ENCODE data around the gene ZNF467. TPM values are rescaled to one million over a fixed set of nuclear protein-coding genes. Genes with fewer than 3 reads are reported as not detected.

ZNF467 gene
- total and polyA plus RNA-seq, 2 donors (not counting 1 experiment from before 2014, with no cell fraction given), result 0.39 to 1.1 TPM

- DNase-seq, result no peak
- Histone ChIP-seq H4K20me1 (ENCODE audit: control insufficient read depth, insufficient read depth, low read length, poor library complexity, severe bottlenecking) (no peaks in the 10 kb centered on the region), H3K9ac (ENCODE audit: low read length) (no peak overlapping the region), H3K27ac (ENCODE audit: low read length in 2 of 2) (no peak overlapping the region), H3K36me3 (replicated peaks in 1 of 2; ENCODE audit: control extremely low read depth in 1 of 2, control insufficient read depth in 1 of 2, extremely low read depth in 1 of 2, insufficient read depth in 2 of 2, low read length in 1 of 2) (peaks cover 0 to 32% of the 10 kb centered on the region in 2 experiments), H3K9me3 (ENCODE audit: control extremely low read depth in 1 of 3, control insufficient read depth in 2 of 3, insufficient read depth in 1 of 3, low read length in 2 of 3) (no peaks in the 10 kb centered on the region), H3K4me1 (ENCODE audit: control insufficient read depth in 2 of 2, insufficient read depth in 2 of 2, low read length in 2 of 2) (no peaks in the 10 kb centered on the region), H3K4me2 (replicated peaks; ENCODE audit: low read depth, low read length, poor library complexity, severe bottlenecking) (no peak overlapping the region), H3K27me3 (replicated peaks in 1 of 4; ENCODE audit: control extremely low read depth in 1 of 4, control insufficient read depth in 3 of 4, insufficient read depth in 4 of 4, low read length in 3 of 4) (no peaks in the 10 kb centered on the region), H3K4me3 (ENCODE audit: control extremely low read depth in 1 of 5, extremely low read depth in 1 of 5, insufficient read depth in 1 of 5, low read depth in 2 of 5, low read length in 4 of 5) (no peak overlapping the region), H2AFZ (ENCODE audit: insufficient read depth, low read depth, low read length, poor library complexity, severe bottlenecking) (no peak overlapping the region), H3K79me2 (ENCODE audit: control insufficient read depth, insufficient read depth, low read length) (no peaks in the 10 kb centered on the region)
- Mint-ChIP-seq H3K4me3 (no peak overlapping the region), H3K9me3 (ENCODE audit: insufficient read depth) (no peaks in the 10 kb centered on the region), H3K27me3 (no peaks in the 10 kb centered on the region), H3K27ac (no peak overlapping the region), H3K4me1 (no peaks in the 10 kb centered on the region)
- ATAC-seq (ENCODE audit: low read depth), result no peak
- CTCF ChIA-PET, result interaction anchor here (1.4 kb wide), 1 partner anchor 15 kb away, joined by 4 read pairs; no protein-coding TSS in a partner anchor
- POLR2A ChIA-PET, result no interaction called here
- over 99% methylated on average over 11 of the region's 13 CpGs for WGBS (ENCODE audit: insufficient coverage)
- intact Hi-C loops (cut with micrococcal nuclease), result no loop called here
- TF ChIP-seq EZH2 (IDR thresholded peaks at IDR 0.05; ENCODE audit: borderline replicate concordance, insufficient read depth, low read depth, low read length, poor library complexity, severe bottlenecking) (no peak), CTCF (IDR thresholded peaks at IDR 0.05) (no peak)
Measured at GRCh38 chr7:149727053-149727898, 46.1 kb downstream of the ZNF467 start.

GRCh38 chr7:149725916-149726315, 47.5 kb downstream of the ZNF467 start:
- no peaks in the 10 kb centered on the region for H3K4me1 ChIP-seq (ENCODE audit: control insufficient read depth in 2 of 2, insufficient read depth in 2 of 2, low read length in 2 of 2)
- H3K9me3 ChIP-seq (ENCODE audit: control extremely low read depth in 1 of 3, control insufficient read depth in 2 of 3, insufficient read depth in 1 of 3, low read length in 2 of 3), result no peaks in the 10 kb centered on the region
- H3K4me2 ChIP-seq (replicated peaks; ENCODE audit: low read depth, low read length, poor library complexity, severe bottlenecking), result no peak overlapping the region
- no peak overlapping the region for H3K4me3 Mint-ChIP-seq
- H3K27ac Mint-ChIP-seq, result no peak overlapping the region
- H3K27ac ChIP-seq (ENCODE audit: low read length in 2 of 2), result no peak overlapping the region
- POLR2A ChIA-PET, result no interaction called here
- no peak overlapping the region for H2AFZ ChIP-seq (ENCODE audit: insufficient read depth, low read depth, low read length, poor library complexity, severe bottlenecking)
- TF ChIP-seq CTCF (IDR thresholded peaks at IDR 0.05) (no peak), EZH2 (IDR thresholded peaks at IDR 0.05; ENCODE audit: borderline replicate concordance, insufficient read depth, low read depth, low read length, poor library complexity, severe bottlenecking) (no peak)
- intact Hi-C loops (cut with micrococcal nuclease), result no loop called here
- no peaks in the 10 kb centered on the region for H3K79me2 ChIP-seq (ENCODE audit: control insufficient read depth, insufficient read depth, low read length)
- CTCF ChIA-PET, result no interaction called here
- ATAC-seq (ENCODE audit: low read depth) (no peak), DNase-seq (no peak)
- WGBS (ENCODE audit: insufficient coverage), result 96% methylated on average over 6 of the region's 6 CpGs
- no peaks in the 10 kb centered on the region for H3K27me3 Mint-ChIP-seq
- no peaks in the 10 kb centered on the region for H4K20me1 ChIP-seq (ENCODE audit: control insufficient read depth, insufficient read depth, low read length, poor library complexity, severe bottlenecking)
- no peak overlapping the region for H3K4me3 ChIP-seq (ENCODE audit: control extremely low read depth in 1 of 5, extremely low read depth in 1 of 5, insufficient read depth in 1 of 5, low read depth in 2 of 5, low read length in 4 of 5)
- H3K9me3 Mint-ChIP-seq (ENCODE audit: insufficient read depth), result no peaks in the 10 kb centered on the region
- no peaks in the 10 kb centered on the region for H3K27me3 ChIP-seq (replicated peaks in 1 of 4; ENCODE audit: control extremely low read depth in 1 of 4, control insufficient read depth in 3 of 4, insufficient read depth in 4 of 4, low read length in 3 of 4)
- H3K4me1 Mint-ChIP-seq, result no peaks in the 10 kb centered on the region
- H3K36me3 ChIP-seq (replicated peaks in 1 of 2; ENCODE audit: control extremely low read depth in 1 of 2, control insufficient read depth in 1 of 2, extremely low read depth in 1 of 2, insufficient read depth in 2 of 2, low read length in 1 of 2), result peaks cover 0 to 34% of the 10 kb centered on the region in 2 experiments
- H3K9ac ChIP-seq (ENCODE audit: low read length), result no peak overlapping the region

Measured in B cell (primary cell).